ES-I3 (cell line): ENCODE measurements around the gene ADAMTS7.
"Not testable (repeated sequence)": the region's sequence is repeated elsewhere in the genome, so short reads cannot be mapped to it uniquely, and the experiment has no call there.

Experiments
- H3K36me3 ChIP-seq: 2 replicates; pipeline ENCODE4 v1.6.1; 2013; ENCODE audit warnings: mild to moderate bottlenecking, low read length, control low read depth, moderate library complexity; ENCODE audit not compliant: insufficient read depth
- H3K4me1 ChIP-seq: 2 replicates; pipeline ENCODE4 v1.6.1; 2013; ENCODE audit warnings: mild to moderate bottlenecking, control low read depth, low read length; ENCODE audit not compliant: insufficient read depth
- H3K9ac ChIP-seq: 2 replicates; pipeline ENCODE4 v1.6.1; 2013; ENCODE audit warnings: low read depth, mild to moderate bottlenecking, low read length, moderate library complexity
- H3K9me3 ChIP-seq: 2 replicates; pipeline ENCODE4 v1.6.1; 2013; ENCODE audit warnings: mild to moderate bottlenecking, low read length, moderate library complexity; ENCODE audit not compliant: control insufficient read depth, insufficient read depth

The ADAMTS7 gene

GRCh38 chr15:78751602-78751979 is 59.7 kb downstream of the ADAMTS7 start:
- no peak overlapping the region for H3K9ac ChIP-seq
- no peaks in the 10 kb centered on the region for H3K36me3 ChIP-seq
- H3K9me3 ChIP-seq = no peaks in the 10 kb centered on the region
- H3K4me1 ChIP-seq = no peaks in the 10 kb centered on the region

GRCh38 chr15:78750974-78751601 is 60.2 kb downstream of the ADAMTS7 start:
- H3K36me3 ChIP-seq, H3K4me1 ChIP-seq, H3K9me3 ChIP-seq: not testable (repeated sequence)
- peak overlapping the region; percentile 24; the same call in 1 of the 2 replicates for H3K9ac ChIP-seq

- H3K9ac ChIP-seq = peak overlapping the region; percentile 24; the same call in 1 of the 2 replicates
- no peaks in the 10 kb centered on the region for H3K4me1 ChIP-seq
Measured at GRCh38 chr15:78750566-78750965, 60.7 kb downstream of the ADAMTS7 start.

GRCh38 chr15:78749831-78750230 is 61.4 kb downstream of the ADAMTS7 start:
- H3K9me3 ChIP-seq = no peaks in the 10 kb centered on the region
- no peaks in the 10 kb centered on the region for H3K4me1 ChIP-seq
- no peak overlapping the region for H3K9ac ChIP-seq
- no peaks in the 10 kb centered on the region for H3K36me3 ChIP-seq

More at GRCh38 chr15:78750566-78750965, 60.7 kb downstream of the ADAMTS7 start:
- Histone ChIP-seq H3K36me3 (no peaks in the 10 kb centered on the region), H3K9me3 (no peaks in the 10 kb centered on the region)

- H3K9ac ChIP-seq, H3K4me1 ChIP-seq, H3K36me3 ChIP-seq, H3K9me3 ChIP-seq: not testable (repeated sequence)
Measured at GRCh38 chr15:78747877-78748276, 63.4 kb downstream of the ADAMTS7 start.

GRCh38 chr15:78741674-78742073 is 69.6 kb downstream of the ADAMTS7 start:
- H3K9ac ChIP-seq, H3K9me3 ChIP-seq: not testable (repeated sequence)

GRCh38 chr15:78740904-78741274 is 70.4 kb downstream of the ADAMTS7 start:
- Histone ChIP-seq H3K4me1 (peaks cover 4% of the 10 kb centered on the region), H3K36me3 (no peaks in the 10 kb centered on the region), H3K9me3 (no peaks in the 10 kb centered on the region), H3K9ac (no peak overlapping the region)

More at GRCh38 chr15:78741674-78742073, 69.6 kb downstream of the ADAMTS7 start:
- not testable (repeated sequence) for H3K4me1 ChIP-seq, H3K36me3 ChIP-seq

GRCh38 chr15:78739996-78740903 is 71.0 kb downstream of the ADAMTS7 start:
- peaks cover 4% of the 10 kb centered on the region for H3K4me1 ChIP-seq
- no peaks in the 10 kb centered on the region for H3K36me3 ChIP-seq
- H3K9ac ChIP-seq = no peak overlapping the region
- H3K9me3 ChIP-seq = no peaks in the 10 kb centered on the region

GRCh38 chr15:78739206-78739605 is 72.1 kb downstream of the ADAMTS7 start:
- Histone ChIP-seq H3K36me3 (no peaks in the 10 kb centered on the region), H3K9ac (no peak overlapping the region), H3K4me1 (peaks cover 4% of the 10 kb centered on the region), H3K9me3 (no peaks in the 10 kb centered on the region)

GRCh38 chr15:78737931-78738558 is 73.2 kb downstream of the ADAMTS7 start:
- not testable (repeated sequence) for H3K9me3 ChIP-seq, H3K4me1 ChIP-seq, H3K36me3 ChIP-seq, H3K9ac ChIP-seq

- Histone ChIP-seq H3K9me3 (no peaks in the 10 kb centered on the region), H3K36me3 (no peaks in the 10 kb centered on the region), H3K4me1 (peaks cover 4% of the 10 kb centered on the region), H3K9ac (no peak overlapping the region)
Measured at GRCh38 chr15:78737187-78737820, 74.0 kb downstream of the ADAMTS7 start.

GRCh38 chr15:78736286-78736685 is 75.0 kb downstream of the ADAMTS7 start:
- not testable (repeated sequence) for H3K36me3 ChIP-seq, H3K9me3 ChIP-seq, H3K9ac ChIP-seq, H3K4me1 ChIP-seq

GRCh38 chr15:78734451-78735064 is 76.7 kb downstream of the ADAMTS7 start:
- H3K4me1 ChIP-seq = no peaks in the 10 kb centered on the region
- no peak overlapping the region for H3K9ac ChIP-seq
- H3K36me3 ChIP-seq = no peaks in the 10 kb centered on the region
- H3K9me3 ChIP-seq = no peaks in the 10 kb centered on the region

- Histone ChIP-seq H3K9ac (no peak overlapping the region), H3K9me3 (no peaks in the 10 kb centered on the region), H3K36me3 (no peaks in the 10 kb centered on the region), H3K4me1 (peaks cover 6% of the 10 kb centered on the region)
Measured at GRCh38 chr15:78732634-78733033, 78.6 kb downstream of the ADAMTS7 start.
